ENCODE measurements around the gene ATPAF2. TPM values are rescaled to one million over a fixed set of nuclear protein-coding genes. Genes with fewer than 3 reads are reported as not detected.
A peak's percentile ranks its signal among the peaks of the same experiment; 100 is the strongest.

Gene ATPAF2
- total RNA-seq, 1 donor from 2014 or later, result 37.0 TPM

- ATAC-seq (peak; percentile 50), DNase-seq (peak; percentile 53)
- intact Hi-C loops (cut with micrococcal nuclease), result loop anchor here (10.0 kb wide), 1 partner anchor 63 kb away; the partner anchor contains the start of genes ATPAF2 and GID4
These were observed 67.4 kb downstream of the ATPAF2 start for GRCh38 chr17:17971431-17972125.

- intact Hi-C loops (cut with micrococcal nuclease), result loop anchor here (10.0 kb wide), 1 partner anchor 64 kb away; the partner anchor contains the start of genes ATPAF2 and GID4
- DNase-seq, result no peak
- no peak for ATAC-seq
These were observed 68.1 kb downstream of the ATPAF2 start for GRCh38 chr17:17970699-17971430.

Other genes with a start within 250 kb of the ATPAF2 start
- 15.2 TPM for gene SREBF1, start 202.2 kb downstream of the ATPAF2 start, total RNA-seq
- gene TOM1L2, start 66.8 kb downstream of the ATPAF2 start, total RNA-seq, result 287 TPM
- gene DRC3, start 66.3 kb downstream of the ATPAF2 start, total RNA-seq, result 1.5 TPM
- 23.5 TPM for gene GID4, start 240 bp upstream of the ATPAF2 start, total RNA-seq
- 19.4 TPM for gene DRG2, start 48.8 kb upstream of the ATPAF2 start, total RNA-seq
- 0.45 TPM for gene MYO15A, start 69.6 kb upstream of the ATPAF2 start, total RNA-seq
- gene ALKBH5, start 144.7 kb upstream of the ATPAF2 start, total RNA-seq, result 197 TPM
- gene LLGL1, start 186.5 kb upstream of the ATPAF2 start, total RNA-seq, result 9.0 TPM
- 292 TPM for gene FLII, start 219.6 kb upstream of the ATPAF2 start, total RNA-seq
- gene MIEF2, start 221.5 kb upstream of the ATPAF2 start, total RNA-seq, result 32.2 TPM